Measurements from ENCODE around the gene TIE1.

DNA sequence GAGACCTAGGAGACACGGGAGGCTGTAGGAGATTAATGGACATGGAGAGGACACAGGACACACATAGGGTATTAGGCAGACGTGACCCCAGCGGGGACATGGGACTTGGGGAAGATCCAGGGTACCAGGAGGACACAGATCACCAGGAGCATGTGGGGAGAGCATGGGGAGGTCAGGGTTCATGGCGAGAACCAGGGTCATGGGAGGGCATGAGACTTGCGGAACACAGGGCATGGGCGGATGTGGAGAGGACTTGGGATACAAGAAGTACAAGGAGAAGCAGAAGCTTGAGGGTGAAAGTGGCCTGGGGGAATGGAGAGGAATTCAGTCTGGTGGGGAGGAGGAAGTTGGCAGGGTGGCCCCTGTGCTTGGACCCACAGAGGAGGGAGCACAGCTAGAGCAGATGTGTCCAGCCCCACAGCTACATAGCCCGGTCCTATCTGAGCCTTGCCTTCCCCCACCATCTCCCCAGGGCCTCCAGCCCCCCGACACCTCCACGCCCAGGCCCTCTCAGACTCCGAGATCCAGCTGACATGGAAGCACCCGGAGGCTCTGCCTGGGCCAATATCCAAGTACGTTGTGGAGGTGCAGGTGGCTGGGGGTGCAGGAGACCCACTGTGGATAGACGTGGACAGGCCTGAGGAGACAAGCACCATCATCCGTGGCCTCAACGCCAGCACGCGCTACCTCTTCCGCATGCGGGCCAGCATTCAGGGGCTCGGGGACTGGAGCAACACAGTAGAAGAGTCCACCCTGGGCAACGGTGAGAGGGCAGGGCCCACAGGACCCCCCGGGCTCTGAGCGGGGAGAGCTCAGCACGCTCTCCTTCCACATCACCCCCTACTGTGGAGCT lies 12.1 kb downstream of the TIE1 start:
- no peak for TF ChIP-seq EZH2 (IDR thresholded peaks at IDR 0.05; ENCODE audit: low read depth)
- TF ChIP-seq CTCF (conservative IDR thresholded peaks at IDR 0.05), result no peak
